HEK293 (cell line): ENCODE results near the gene NAA80.

ENCODE experiments used
- CTCF ChIP-seq: fragments of 450-650 bp; formaldehyde crosslinking; IDR thresholded peaks from 2 replicates; pipeline ENCODE4 v1.5.1; 2016; ENCODE audit warnings: missing biosample characterization, missing genetic modification characterization
- KLF10 ChIP-seq: fragments of 450-650 bp; IDR thresholded peaks from 2 replicates; pipeline ENCODE4 v1.5.1; 2018; ENCODE audit warnings: missing biosample characterization, mild to moderate bottlenecking, missing genetic modification characterization
- KLF9 ChIP-seq: fragments of 450-650 bp; formaldehyde crosslinking; IDR thresholded peaks from 2 replicates; pipeline ENCODE4 v1.5.1; 2016; ENCODE audit warnings: missing biosample characterization, missing genetic modification characterization, low read depth
- PATZ1 ChIP-seq: fragments of 450-650 bp; formaldehyde crosslinking; IDR thresholded peaks from 2 replicates; pipeline ENCODE4 v1.5.1; 2016; ENCODE audit warnings: missing biosample characterization, missing genetic modification characterization
- TCF7L2 ChIP-seq: IDR thresholded peaks from 2 replicates; pipeline ENCODE4 v1.6.1; 2011; ENCODE audit warnings: low read depth, mild to moderate bottlenecking, inconsistent platforms, low read length, moderate library complexity, borderline replicate concordance
- ZBTB21 ChIP-seq: fragments of 450-650 bp; formaldehyde crosslinking; IDR thresholded peaks from 2 replicates; pipeline ENCODE4 v1.5.1; 2017; ENCODE audit warnings: missing biosample characterization, missing genetic modification characterization
- ZFP3 ChIP-seq: fragments of 450-650 bp; formaldehyde crosslinking; IDR thresholded peaks from 2 replicates; pipeline ENCODE4 v1.5.1; 2016; ENCODE audit warnings: low read depth, missing biosample characterization, missing genetic modification characterization
- ZFP37 ChIP-seq: fragments of 450-650 bp; formaldehyde crosslinking; IDR thresholded peaks from 2 replicates; pipeline ENCODE4 v1.5.1; 2016; ENCODE audit warnings: missing biosample characterization, missing genetic modification characterization
- ZNF157 ChIP-seq: fragments of 450-650 bp; formaldehyde crosslinking; IDR thresholded peaks from 2 replicates; pipeline ENCODE4 v1.5.1; 2016; ENCODE audit warnings: missing biosample characterization, missing genetic modification characterization
- ZNF174 ChIP-seq: fragments of 450-650 bp; formaldehyde crosslinking; IDR thresholded peaks from 2 replicates; pipeline ENCODE4 v1.5.0; 2017; ENCODE audit warnings: missing biosample characterization, mild to moderate bottlenecking, missing genetic modification characterization
- ZNF24 ChIP-seq: fragments of 450-650 bp; formaldehyde crosslinking; IDR thresholded peaks from 2 replicates; pipeline ENCODE4 v1.5.1; 2016; ENCODE audit warnings: missing biosample characterization, missing genetic modification characterization
- ZNF274 ChIP-seq, 2 experiments: fragments of 200-500 bp in 1 of 2; fragments of 450-650 bp in 1 of 2; sonication (Bioruptor generic) in 1 of 2; formaldehyde crosslinking in 1 of 2; IDR thresholded peaks; 2 replicates each; pipeline versions ENCODE4 v1.5.1 to v1.6.1; 2014 to 2016; ENCODE audit warnings: borderline replicate concordance in 1 of 2, inconsistent platforms in 1 of 2, low read length in 1 of 2, missing biosample characterization in 1 of 2, missing genetic modification characterization in 1 of 2
- ZSCAN4 ChIP-seq: fragments of 450-650 bp; formaldehyde crosslinking; IDR thresholded peaks from 2 replicates; pipeline ENCODE4 v1.5.1; 2017; ENCODE audit warnings: missing biosample characterization, missing genetic modification characterization

GRCh38 chr3:50297384-50297775 lies 1.8 kb downstream of the NAA80 start:
- TF ChIP-seq CTCF (tag by site-specific recombination), result no peak
- no peak for TF ChIP-seq PATZ1 (tag by site-specific recombination)
- no peak for TF ChIP-seq ZNF174
- TF ChIP-seq ZNF24, result no peak
- no peak for TF ChIP-seq KLF10 (tag by site-specific recombination)
- no peak for TF ChIP-seq ZFP37
- TF ChIP-seq ZFP3 (tag by site-specific recombination), result no peak
- no peak for TF ChIP-seq ZSCAN4 (tag by site-specific recombination)
- no peak for TF ChIP-seq ZBTB21 (tag by site-specific recombination)
- no peak for TF ChIP-seq ZNF157 (tag by site-specific recombination)
- TF ChIP-seq ZNF274 (IDR thresholded peaks at IDR 0.05; ENCODE audit: low read length), result no peak
- TF ChIP-seq ZNF274 (tag by site-specific recombination; IDR thresholded peaks at IDR 0.05; ENCODE audit: borderline replicate concordance), result no peak
- TF ChIP-seq KLF9 (tag by site-specific recombination), result no peak
- TF ChIP-seq TCF7L2, result no peak
